GM12891 (cell line): ENCODE results near the gene CADM4.
A peak's percentile ranks its signal among the peaks of the same experiment; 100 is the strongest.
"Not testable (repeated sequence)": the region's sequence is repeated elsewhere in the genome, so short reads cannot be mapped to it uniquely, and the experiment has no call there.

ENCODE experiments used
- DNase-seq: peaks from one replicate; pipeline ENCODE4 v3.0.0; 2011; ENCODE audit warnings: low spot score; ENCODE audit not compliant: insufficient read length
- FAIRE-seq: peaks from 2 replicates; lab custom pipeline; 2011; peaks lifted over from hg19 to GRCh38; lab: Jason Lieb, UNC
- PAX5 ChIP-seq: IDR thresholded peaks from 2 replicates; pipeline ENCODE4 v1.6.1; 2011; ENCODE audit warnings: low read length, moderate library complexity, mild to moderate bottlenecking; ENCODE audit not compliant: insufficient read depth, severe bottlenecking
- POLR2A ChIP-seq: IDR thresholded peaks from 2 replicates; pipeline ENCODE4 v1.6.1; 2011; ENCODE audit warnings: low read depth, low read length, control low read depth
- POLR2AphosphoS5 ChIP-seq: IDR thresholded peaks from 2 replicates; pipeline ENCODE4 v1.6.1; 2011; ENCODE audit warnings: low read depth, low read length, control low read depth
- POU2F2 ChIP-seq: IDR thresholded peaks from 2 replicates; pipeline ENCODE4 v1.6.1; 2011; ENCODE audit warnings: low read depth, mild to moderate bottlenecking, control low read depth, low read length, moderate library complexity
- SPI1 ChIP-seq: IDR thresholded peaks from 2 replicates; pipeline ENCODE4 v1.6.1; 2011; ENCODE audit warnings: low read depth, low read length, control low read depth
- TAF1 ChIP-seq: IDR thresholded peaks from 2 replicates; pipeline ENCODE4 v1.6.1; 2011; ENCODE audit warnings: low read depth, low read length, control low read depth

CADM4 gene

DNA sequence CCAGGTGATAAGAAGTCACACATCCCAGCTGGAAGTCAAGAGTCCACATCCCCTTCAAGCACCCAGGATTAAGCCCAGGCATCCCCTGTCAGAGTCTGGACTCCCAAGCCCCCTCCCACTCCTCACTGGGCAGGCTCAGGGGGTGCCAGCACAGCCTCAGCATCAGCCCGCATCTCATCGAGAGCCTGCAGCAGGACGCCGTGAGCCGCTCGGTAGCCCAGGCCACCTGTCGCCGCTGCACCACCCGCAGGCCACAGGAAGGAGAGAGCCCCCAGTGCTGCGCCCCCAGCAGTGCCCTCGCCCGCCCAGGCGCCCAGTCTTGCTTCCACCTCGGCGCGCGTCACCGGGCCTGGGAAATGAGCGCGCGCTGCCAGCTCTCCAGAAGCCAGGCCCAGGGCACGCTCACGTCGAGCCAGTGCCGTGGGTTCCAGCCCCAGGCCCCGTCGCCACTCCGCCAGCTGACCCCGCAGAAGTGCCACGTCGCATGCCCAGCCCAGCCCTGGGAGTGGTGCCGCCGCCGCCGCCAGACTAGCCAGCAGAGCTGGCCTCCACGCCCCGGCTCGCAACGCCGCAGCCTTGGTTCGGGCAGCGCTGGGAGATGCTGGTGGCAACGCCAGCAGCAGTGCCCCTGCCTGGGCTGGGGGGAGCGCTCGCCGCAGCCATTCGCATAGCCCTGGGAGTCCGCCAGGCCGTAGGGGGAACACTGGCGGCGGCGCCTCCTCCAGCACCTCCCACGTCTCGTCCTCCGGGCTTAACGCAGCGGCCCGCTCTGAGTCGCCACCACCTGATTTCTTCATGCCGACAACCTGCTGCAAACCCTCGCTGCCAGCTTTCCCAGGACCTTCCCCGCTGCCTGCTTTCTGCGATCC, 47.5 kb downstream of the CADM4 start:
- TF ChIP-seq SPI1 (no peak), PAX5 (no peak), POLR2A (no peak), POU2F2 (no peak), TAF1 (no peak), POLR2AphosphoS5 (no peak)
- no peak for FAIRE-seq
- DNase-seq = no peak

DNA sequence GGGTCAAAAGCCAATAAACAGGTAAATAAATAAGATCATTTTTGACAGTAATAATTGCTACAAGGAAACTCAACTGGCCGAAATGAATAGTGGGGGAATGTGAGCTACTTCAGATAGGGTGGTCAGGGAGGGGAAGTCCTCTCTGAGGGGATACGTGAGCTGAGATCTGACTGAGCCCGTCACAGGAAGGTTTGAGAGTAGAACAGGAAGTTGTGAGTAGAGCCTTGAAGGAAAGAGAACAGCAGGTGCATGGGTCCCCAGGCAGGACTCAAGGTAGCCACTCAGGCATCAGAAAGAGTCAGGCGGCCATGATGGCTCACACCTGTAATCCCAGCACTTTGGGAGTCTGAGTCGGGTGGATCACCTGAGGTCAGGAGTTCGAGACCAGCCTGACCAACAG, 50.0 kb downstream of the CADM4 start:
- TF ChIP-seq POU2F2 (no peak), SPI1 (no peak), POLR2A (no peak), POLR2AphosphoS5 (no peak), TAF1 (no peak), PAX5 (no peak)
- FAIRE-seq = peak; percentile 26
- DNase-seq = no peak

DNA sequence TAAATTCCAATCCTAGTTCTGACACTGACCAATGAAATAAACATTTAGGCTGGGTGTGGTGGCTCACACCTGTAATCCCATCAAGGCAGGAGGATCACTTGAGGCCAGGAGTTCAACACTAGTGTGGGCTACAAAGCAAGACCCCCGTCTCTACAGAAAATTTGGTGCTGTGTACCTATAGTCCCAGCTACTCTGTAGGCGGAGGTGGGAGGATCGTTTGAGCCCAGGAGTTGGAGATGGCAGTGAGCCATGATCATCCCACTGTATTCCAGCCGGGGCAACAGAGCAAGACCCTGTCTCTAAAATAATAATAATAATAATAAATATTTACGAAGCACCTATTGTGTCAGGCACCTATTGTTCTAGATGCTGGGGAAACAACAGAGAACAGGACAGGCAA, 50.4 kb downstream of the CADM4 start:
- DNase-seq (no peak), FAIRE-seq (peak; percentile 9)
- TF ChIP-seq POLR2A = no peak
- TF ChIP-seq PAX5 = no peak
- no peak for TF ChIP-seq TAF1
- TF ChIP-seq SPI1 = no peak
- no peak for TF ChIP-seq POU2F2
- no peak for TF ChIP-seq POLR2AphosphoS5

DNA sequence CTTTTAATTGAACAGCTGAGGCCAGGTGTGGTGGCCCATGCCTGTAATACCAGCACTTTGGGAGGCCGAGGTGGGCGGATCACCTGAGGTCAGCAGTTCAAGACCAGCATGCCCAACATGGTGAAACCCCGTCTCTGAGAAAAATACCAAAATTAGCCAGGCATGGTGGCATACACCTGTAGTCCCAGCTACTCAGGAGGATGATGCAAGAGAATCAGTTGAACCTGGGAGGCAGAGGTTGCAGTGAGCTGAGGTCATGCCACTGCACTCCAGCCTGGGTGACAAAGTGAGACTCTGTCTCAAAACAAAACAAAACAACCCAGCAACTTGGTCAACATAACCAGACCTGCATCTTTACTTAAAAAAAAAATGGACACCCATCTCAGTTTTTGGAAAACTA, 52.6 kb downstream of the CADM4 start:
- not testable (repeated sequence) for DNase-seq, FAIRE-seq

DNA sequence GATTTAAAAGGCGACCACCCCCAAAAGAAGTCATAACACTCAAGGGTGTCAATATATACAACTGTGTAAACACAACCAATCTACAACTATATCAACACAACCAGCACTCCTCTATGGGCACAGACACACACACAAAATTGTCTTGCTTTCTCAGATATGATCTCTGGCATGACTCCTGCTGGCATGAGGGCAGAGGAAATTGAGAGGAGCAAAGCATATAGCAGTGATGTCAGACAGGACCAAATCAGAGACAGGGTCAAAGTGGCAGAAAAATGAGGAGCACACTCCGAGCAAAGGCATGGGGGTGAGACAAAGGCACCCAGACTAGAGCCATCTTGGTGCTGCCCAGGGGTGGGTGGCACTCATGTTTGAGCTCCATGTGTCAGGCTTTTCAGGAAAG, 53.3 kb downstream of the CADM4 start:
- FAIRE-seq = no peak
- DNase-seq = no peak

DNA sequence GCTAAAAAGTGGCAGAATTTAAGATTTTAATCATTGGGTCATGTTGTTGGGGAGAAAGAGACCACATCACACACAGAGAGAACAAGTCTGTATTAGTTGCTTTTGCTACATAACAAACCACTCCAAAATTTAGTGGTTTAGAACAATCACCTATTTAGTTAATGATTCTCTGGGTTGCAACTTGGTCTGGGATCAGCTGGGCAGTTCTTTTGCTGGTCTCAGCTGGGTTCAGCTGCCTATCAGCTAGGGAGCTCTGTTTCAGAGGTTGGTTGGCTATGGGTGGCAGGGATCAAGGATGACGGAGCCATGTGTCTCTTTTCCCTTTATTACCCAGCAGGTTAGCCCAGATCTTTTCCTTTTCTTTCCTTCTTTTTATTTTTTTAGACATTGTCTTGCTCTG, 55.2 kb downstream of the CADM4 start:
- no peak for DNase-seq
- no peak for FAIRE-seq
- TF ChIP-seq POLR2A (no peak), TAF1 (no peak), POU2F2 (no peak), PAX5 (no peak), POLR2AphosphoS5 (no peak), SPI1 (no peak)

More for the DNA sequence above, 53.3 kb downstream of the CADM4 start:
- TF ChIP-seq POU2F2 (no peak), SPI1 (no peak), POLR2A (no peak)

DNA sequence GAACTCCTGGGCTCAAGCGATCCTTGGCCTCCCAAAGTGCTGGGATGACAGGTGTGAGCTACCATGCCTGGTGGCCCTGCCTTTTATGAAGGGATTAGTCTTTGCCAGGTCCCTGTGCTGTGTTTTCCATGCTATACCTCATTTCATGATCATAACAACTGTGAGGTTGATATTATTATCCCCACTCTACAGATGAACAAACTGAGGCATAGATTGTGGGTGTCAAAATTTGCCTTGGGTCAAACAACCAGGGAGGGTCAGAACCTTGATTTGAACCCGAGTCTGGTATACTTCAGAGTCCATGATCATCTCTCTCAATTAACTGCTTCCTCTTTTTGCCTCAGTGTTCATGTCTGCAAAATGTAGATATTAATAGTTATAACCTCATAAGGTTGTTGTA, 57.2 kb downstream of the CADM4 start:
- no peak for FAIRE-seq
- DNase-seq = no peak
- no peak for TF ChIP-seq TAF1
- no peak for TF ChIP-seq POLR2AphosphoS5
- no peak for TF ChIP-seq SPI1
- TF ChIP-seq POLR2A = no peak
- TF ChIP-seq PAX5 = no peak
- TF ChIP-seq POU2F2 = no peak

DNA sequence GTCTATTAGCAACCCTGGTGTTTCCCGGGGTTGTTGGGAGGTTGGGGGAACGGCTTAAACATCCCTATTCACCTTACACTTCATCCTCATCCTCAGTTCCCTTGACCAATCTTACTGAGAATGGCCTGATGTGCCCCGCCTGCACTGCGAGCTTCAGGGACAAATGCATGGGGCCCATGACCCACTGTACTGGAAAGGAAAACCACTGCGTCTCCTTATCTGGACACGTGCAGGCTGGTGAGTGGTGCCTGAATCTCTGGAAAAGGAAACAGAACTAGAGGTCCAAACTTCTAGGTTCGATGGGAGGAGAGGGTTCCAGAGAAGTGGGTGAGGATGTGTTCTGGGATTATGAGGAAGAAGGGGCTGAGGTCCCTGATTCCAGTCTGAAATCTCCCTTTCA, 58.2 kb downstream of the CADM4 start:
- DNase-seq (no peak), FAIRE-seq (no peak)
- TF ChIP-seq POLR2AphosphoS5 (no peak), TAF1 (no peak), POLR2A (no peak), SPI1 (no peak), PAX5 (no peak), POU2F2 (no peak)

DNA sequence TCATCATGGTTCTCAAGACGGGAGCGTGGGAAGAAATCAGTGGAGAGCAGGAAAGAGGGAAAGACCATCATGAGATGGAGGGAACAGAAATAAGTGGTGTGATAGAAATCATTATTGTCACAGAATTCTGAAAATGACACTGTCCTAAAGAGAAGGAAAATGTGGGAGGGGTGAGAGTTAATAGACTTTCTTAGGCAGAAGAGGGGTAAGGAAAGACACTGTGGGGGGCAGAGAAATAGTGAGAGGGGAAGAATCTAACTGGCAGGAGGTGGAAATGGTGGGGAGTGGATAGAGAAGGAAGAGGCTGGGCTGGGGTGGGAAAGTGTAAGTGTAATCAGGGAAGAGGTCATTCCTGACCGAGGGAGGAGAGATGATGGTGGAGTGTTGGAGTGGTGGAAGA, 60.9 kb downstream of the CADM4 start:
- FAIRE-seq = no peak
- TF ChIP-seq SPI1 (no peak), POU2F2 (no peak), PAX5 (no peak), POLR2AphosphoS5 (no peak), TAF1 (no peak), POLR2A (no peak)
- DNase-seq = no peak
